ENCODE data around the gene ERVV-1.
A peak's percentile ranks its signal among the peaks of the same experiment; 100 is the strongest.

Gene ERVV-1

DNA sequence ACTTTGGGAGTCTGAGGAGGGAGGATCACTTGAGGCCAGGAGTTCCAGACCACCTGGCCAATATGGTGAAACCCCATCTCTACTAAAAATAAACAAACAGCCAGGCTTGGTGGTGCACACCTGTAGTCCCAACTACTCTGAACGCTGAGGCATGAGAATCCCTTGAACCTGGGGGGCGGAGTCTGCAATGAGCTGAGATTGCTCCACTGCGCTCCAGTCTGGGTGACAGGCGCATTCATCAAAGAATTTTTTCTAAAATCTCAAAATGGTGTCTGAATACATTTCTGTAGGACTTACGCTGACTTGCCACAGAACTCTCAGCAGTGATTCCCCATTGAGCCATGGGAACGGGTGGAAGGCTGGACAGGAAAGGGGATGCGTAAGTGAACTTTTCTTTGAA, 18.0 kb upstream of the ERVV-1 start:
- Histone ChIP-seq H3K36me3 (ENCODE audit: control insufficient read depth, insufficient read depth, low read length) (no peaks in the 10 kb centered on the region), H3K4me3 (ENCODE audit: low read depth, low read length) (no peak overlapping the region), H3K9ac (ENCODE audit: low read length) (no peak overlapping the region), H3K27ac (ENCODE audit: low read depth, low read length) (no peak overlapping the region), H3K27me3 (ENCODE audit: control insufficient read depth, insufficient read depth, low read length) (peaks cover 39% of the 10 kb centered on the region), H3K4me1 (ENCODE audit: control insufficient read depth, insufficient read depth, low read length) (peaks cover 6% of the 10 kb centered on the region), H3K9me3 (ENCODE audit: control insufficient read depth, insufficient read depth, low read depth, low read length) (peaks cover 14% of the 10 kb centered on the region; the same call in 1 of the 2 replicates)

DNA sequence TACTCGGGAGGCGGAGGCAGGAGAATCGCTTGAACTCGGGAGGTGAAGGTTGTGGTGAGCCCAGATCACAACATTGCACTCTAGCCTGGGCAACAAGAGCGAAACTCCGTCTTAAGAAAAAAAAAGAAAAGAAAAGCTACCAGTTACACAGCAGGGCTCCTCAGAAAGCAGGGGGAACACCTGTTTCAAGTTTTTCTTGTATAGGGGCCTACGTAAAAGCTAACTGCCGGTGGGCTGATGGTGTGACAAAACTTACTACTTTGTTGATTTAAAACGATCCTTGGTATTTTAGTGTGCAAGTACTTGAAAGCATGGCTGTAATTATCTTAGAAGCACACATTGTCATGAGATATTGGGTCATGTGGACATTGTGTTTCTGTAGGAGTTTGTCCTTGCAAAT, 15.7 kb upstream of the ERVV-1 start:
- Histone ChIP-seq H3K27me3 (ENCODE audit: control insufficient read depth, insufficient read depth, low read length) (peaks cover 26% of the 10 kb centered on the region; the same call in 1 of the 2 replicates), H3K36me3 (ENCODE audit: control insufficient read depth, insufficient read depth, low read length) (no peaks in the 10 kb centered on the region), H3K9ac (ENCODE audit: low read length) (no peak overlapping the region), H3K27ac (ENCODE audit: low read depth, low read length) (no peak overlapping the region), H3K4me1 (ENCODE audit: control insufficient read depth, insufficient read depth, low read length) (no peaks in the 10 kb centered on the region; the same call in 1 of the 2 replicates), H3K9me3 (ENCODE audit: control insufficient read depth, insufficient read depth, low read depth, low read length) (peaks cover 12% of the 10 kb centered on the region; the same call in 1 of the 2 replicates), H3K4me3 (ENCODE audit: low read depth, low read length) (peak overlapping the region; percentile 39; the same call in 1 of the 2 replicates)

DNA sequence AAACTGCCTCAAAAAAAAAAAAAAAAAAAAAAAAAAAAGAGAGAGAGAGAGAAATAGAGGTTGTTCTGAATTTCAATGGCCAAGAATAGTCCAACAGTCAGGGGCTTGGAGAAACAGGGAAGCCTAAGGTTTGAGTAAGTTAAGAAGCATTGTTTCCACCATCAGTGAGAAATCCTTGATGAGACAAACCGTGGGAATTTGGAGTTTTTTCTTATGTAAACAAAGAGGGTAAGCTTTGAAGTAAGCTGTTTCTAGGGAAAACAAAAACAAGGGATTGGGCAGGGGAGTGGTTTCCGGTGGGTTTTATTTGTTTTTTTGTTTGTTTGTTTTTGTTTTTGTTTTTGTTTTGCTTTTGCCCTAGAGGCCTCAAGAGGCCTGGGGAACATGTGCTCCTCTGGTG, 11.2 kb upstream of the ERVV-1 start:
- no peaks in the 10 kb centered on the region; the same call in 1 of the 2 replicates for H3K4me1 ChIP-seq (ENCODE audit: control insufficient read depth, insufficient read depth, low read length)
- no peak overlapping the region for H3K9ac ChIP-seq (ENCODE audit: low read length)
- H3K36me3 ChIP-seq (ENCODE audit: control insufficient read depth, insufficient read depth, low read length): no peaks in the 10 kb centered on the region
- H3K4me3 ChIP-seq (ENCODE audit: low read depth, low read length): no peak overlapping the region
- no peak overlapping the region for H3K27ac ChIP-seq (ENCODE audit: low read depth, low read length)
- peaks cover 17% of the 10 kb centered on the region; the same call in 1 of the 2 replicates for H3K27me3 ChIP-seq (ENCODE audit: control insufficient read depth, insufficient read depth, low read length)
- H3K9me3 ChIP-seq (ENCODE audit: control insufficient read depth, insufficient read depth, low read depth, low read length): peaks cover 10% of the 10 kb centered on the region; the same call in 1 of the 2 replicates

DNA sequence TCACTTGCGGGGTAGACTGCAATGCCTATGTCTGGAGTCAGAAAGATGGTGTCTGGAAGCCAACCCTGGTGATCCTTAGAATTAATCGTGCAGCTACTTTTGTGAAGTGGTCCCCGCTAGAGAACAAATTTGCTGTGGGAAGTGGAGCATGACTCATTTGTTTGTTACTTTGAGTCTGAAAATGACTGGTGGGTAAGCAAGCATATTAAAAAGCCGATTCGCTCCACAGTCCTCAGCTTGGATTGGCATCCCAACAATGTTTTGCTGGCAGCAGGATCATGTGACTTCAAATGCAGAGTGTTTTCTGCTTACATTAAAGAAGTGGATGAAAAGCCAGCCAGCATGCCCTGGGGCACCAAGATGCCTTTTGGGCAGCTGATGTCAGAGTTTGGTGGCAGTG, 9.5 kb upstream of the ERVV-1 start:
- no peaks in the 10 kb centered on the region for H3K4me1 ChIP-seq (ENCODE audit: control insufficient read depth, insufficient read depth, low read length)
- peaks cover 5% of the 10 kb centered on the region; the same call in 1 of the 2 replicates for H3K27me3 ChIP-seq (ENCODE audit: control insufficient read depth, insufficient read depth, low read length)
- no peak overlapping the region for H3K9ac ChIP-seq (ENCODE audit: low read length)
- no peak overlapping the region for H3K27ac ChIP-seq (ENCODE audit: low read depth, low read length)
- no peak overlapping the region for H3K4me3 ChIP-seq (ENCODE audit: low read depth, low read length)
- H3K9me3 ChIP-seq (ENCODE audit: control insufficient read depth, insufficient read depth, low read depth, low read length): peaks cover 10% of the 10 kb centered on the region; the same call in 1 of the 2 replicates
- no peaks in the 10 kb centered on the region for H3K36me3 ChIP-seq (ENCODE audit: control insufficient read depth, insufficient read depth, low read length)

DNA sequence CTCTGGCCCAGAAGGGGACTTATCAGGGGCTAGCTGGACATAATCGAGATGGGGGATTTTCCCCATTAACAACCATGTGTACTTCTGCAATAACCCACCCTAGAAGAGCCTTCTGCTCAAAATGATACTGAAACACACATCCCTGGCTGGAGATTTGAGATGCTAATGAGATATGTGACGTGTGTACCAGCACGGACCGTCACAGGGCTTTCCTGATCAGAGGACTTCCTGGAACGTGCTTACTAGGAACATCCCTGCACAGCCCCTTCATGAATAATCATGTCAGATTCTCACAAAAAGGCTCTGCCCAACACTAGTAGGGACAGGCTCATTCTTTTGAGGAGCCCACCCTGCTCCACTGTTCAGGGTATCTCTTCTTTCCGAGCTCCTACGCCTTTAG, 6.5 kb upstream of the ERVV-1 start:
- H3K9me3 ChIP-seq (ENCODE audit: control insufficient read depth, insufficient read depth, low read depth, low read length): peaks cover 12% of the 10 kb centered on the region; the same call in 1 of the 2 replicates
- H3K4me1 ChIP-seq (ENCODE audit: control insufficient read depth, insufficient read depth, low read length): no peaks in the 10 kb centered on the region
- H3K27me3 ChIP-seq (ENCODE audit: control insufficient read depth, insufficient read depth, low read length): no peaks in the 10 kb centered on the region
- no peak overlapping the region for H3K4me3 ChIP-seq (ENCODE audit: low read depth, low read length)
- no peak overlapping the region for H3K9ac ChIP-seq (ENCODE audit: low read length)
- no peaks in the 10 kb centered on the region for H3K36me3 ChIP-seq (ENCODE audit: control insufficient read depth, insufficient read depth, low read length)
- H3K27ac ChIP-seq (ENCODE audit: low read depth, low read length): no peak overlapping the region

DNA sequence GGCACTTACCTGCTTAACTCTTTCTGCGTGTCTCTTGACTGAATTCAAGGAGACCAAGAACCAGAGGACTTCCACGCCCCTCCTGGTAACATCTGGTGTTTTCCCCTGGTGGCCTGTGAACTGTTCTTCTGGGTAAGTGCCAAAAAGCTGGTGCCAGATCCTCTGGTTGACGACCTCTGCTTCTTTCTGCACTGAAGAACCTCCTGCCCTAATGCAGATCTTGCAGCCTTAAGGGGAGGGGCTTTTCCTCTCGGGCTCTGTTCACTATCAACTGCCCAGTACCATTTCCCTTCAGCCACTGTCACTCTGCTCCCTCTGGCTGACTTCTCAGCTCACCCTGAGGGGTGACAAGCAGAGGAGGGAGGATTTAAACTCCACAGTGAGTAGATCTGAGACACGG, 6.1 kb upstream of the ERVV-1 start:
- H3K9ac ChIP-seq (ENCODE audit: low read length): no peak overlapping the region
- H3K27me3 ChIP-seq (ENCODE audit: control insufficient read depth, insufficient read depth, low read length): no peaks in the 10 kb centered on the region
- no peaks in the 10 kb centered on the region for H3K36me3 ChIP-seq (ENCODE audit: control insufficient read depth, insufficient read depth, low read length)
- H3K4me1 ChIP-seq (ENCODE audit: control insufficient read depth, insufficient read depth, low read length): no peaks in the 10 kb centered on the region
- H3K9me3 ChIP-seq (ENCODE audit: control insufficient read depth, insufficient read depth, low read depth, low read length): peaks cover 12% of the 10 kb centered on the region; the same call in 1 of the 2 replicates
- no peak overlapping the region for H3K4me3 ChIP-seq (ENCODE audit: low read depth, low read length)
- no peak overlapping the region for H3K27ac ChIP-seq (ENCODE audit: low read depth, low read length)

DNA sequence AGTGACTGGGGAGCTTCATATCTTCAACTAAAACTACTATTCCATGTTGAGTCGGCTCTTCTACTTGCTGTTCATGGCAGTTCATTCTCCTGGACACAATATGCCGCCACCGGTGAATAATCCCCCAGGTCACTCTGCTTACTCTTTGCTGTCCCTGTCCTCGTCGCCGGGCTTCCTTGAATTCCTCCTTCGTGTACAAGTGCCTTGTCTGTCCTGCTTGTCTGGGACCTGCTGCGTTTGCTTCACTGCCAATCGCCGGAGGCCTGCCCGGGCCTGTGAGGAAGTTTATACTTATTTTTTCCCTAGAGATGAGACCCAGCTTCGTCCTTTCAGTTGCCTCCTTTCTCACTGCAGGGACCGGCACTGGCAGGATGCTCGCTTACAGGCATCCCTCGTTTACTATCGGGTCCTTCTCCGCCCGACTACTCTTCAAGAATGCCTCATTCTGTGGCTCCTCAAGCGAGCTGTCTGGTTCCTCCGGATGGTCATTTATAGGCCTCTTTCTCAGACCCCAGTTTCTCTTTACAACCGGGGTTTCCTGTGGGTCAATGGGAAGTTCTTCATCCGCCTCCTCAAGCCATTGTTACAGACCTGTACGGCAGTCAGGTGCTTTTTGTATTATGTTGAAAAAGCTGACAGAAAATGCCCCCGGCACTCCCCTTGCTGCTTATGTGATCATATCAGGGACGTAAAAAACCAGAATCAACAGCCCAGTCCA, 5.5 kb upstream of the ERVV-1 start:
- H3K9me3 ChIP-seq (ENCODE audit: control insufficient read depth, insufficient read depth, low read depth, low read length): peaks cover 12% of the 10 kb centered on the region; the same call in 1 of the 2 replicates
- no peak overlapping the region for H3K9ac ChIP-seq (ENCODE audit: low read length)
- H3K4me3 ChIP-seq (ENCODE audit: low read depth, low read length): no peak overlapping the region
- H3K4me1 ChIP-seq (ENCODE audit: control insufficient read depth, insufficient read depth, low read length): no peaks in the 10 kb centered on the region
- H3K27me3 ChIP-seq (ENCODE audit: control insufficient read depth, insufficient read depth, low read length): no peaks in the 10 kb centered on the region
- no peak overlapping the region for H3K27ac ChIP-seq (ENCODE audit: low read depth, low read length)
- no peaks in the 10 kb centered on the region for H3K36me3 ChIP-seq (ENCODE audit: control insufficient read depth, insufficient read depth, low read length)

DNA sequence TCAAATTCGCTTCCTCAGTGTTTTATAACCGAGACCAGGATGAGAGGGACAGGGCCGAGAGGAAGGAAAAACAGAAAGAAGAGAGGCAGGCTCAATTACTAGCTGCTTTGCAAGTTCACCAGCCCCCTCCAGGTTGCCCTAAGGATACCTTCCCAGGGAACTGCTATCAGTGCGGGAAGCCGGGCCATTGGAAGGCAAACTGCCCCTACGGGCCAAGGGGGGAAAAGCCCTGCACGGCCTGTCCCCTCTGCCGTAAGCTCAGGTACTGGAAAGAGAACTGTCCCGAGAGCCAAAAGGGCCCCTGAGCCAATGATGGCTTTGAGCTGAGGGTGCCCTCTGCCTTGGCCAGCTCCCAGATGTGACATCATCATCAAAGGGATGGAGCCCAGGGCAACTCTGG, 3.2 kb upstream of the ERVV-1 start:
- Histone ChIP-seq H3K27ac (ENCODE audit: low read depth, low read length) (no peak overlapping the region), H3K27me3 (ENCODE audit: control insufficient read depth, insufficient read depth, low read length) (no peaks in the 10 kb centered on the region), H3K4me1 (ENCODE audit: control insufficient read depth, insufficient read depth, low read length) (no peaks in the 10 kb centered on the region), H3K9ac (ENCODE audit: low read length) (no peak overlapping the region), H3K9me3 (ENCODE audit: control insufficient read depth, insufficient read depth, low read depth, low read length) (peaks cover 11% of the 10 kb centered on the region; the same call in 1 of the 2 replicates), H3K4me3 (ENCODE audit: low read depth, low read length) (no peak overlapping the region), H3K36me3 (ENCODE audit: control insufficient read depth, insufficient read depth, low read length) (no peaks in the 10 kb centered on the region)

DNA sequence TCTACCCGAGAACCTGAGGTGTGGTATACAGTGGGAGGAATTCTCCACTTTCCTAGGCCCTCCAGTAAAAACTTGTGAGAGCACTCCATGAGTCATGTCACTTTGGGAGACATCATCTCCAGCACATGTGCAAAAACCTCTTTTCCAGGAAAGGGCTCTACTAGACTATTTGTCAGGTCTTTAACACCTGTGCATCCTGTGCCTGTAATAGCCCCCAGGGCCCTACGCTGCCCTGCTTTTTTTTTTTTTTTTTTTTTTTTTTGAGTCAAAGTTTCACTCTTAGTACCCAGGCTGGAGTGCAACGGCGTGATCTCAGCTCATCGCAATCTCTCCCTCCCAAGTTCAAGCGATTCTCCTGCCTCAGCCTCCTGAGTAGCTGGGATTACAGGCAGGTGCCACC, 1.7 kb upstream of the ERVV-1 start:
- Histone ChIP-seq H3K9me3 (ENCODE audit: control insufficient read depth, insufficient read depth, low read depth, low read length) (peaks cover 13% of the 10 kb centered on the region; the same call in 1 of the 2 replicates), H3K4me3 (ENCODE audit: low read depth, low read length) (no peak overlapping the region), H3K27me3 (ENCODE audit: control insufficient read depth, insufficient read depth, low read length) (no peaks in the 10 kb centered on the region), H3K9ac (ENCODE audit: low read length) (no peak overlapping the region), H3K4me1 (ENCODE audit: control insufficient read depth, insufficient read depth, low read length) (no peaks in the 10 kb centered on the region), H3K27ac (ENCODE audit: low read depth, low read length) (no peak overlapping the region), H3K36me3 (ENCODE audit: control insufficient read depth, insufficient read depth, low read length) (no peaks in the 10 kb centered on the region)

DNA sequence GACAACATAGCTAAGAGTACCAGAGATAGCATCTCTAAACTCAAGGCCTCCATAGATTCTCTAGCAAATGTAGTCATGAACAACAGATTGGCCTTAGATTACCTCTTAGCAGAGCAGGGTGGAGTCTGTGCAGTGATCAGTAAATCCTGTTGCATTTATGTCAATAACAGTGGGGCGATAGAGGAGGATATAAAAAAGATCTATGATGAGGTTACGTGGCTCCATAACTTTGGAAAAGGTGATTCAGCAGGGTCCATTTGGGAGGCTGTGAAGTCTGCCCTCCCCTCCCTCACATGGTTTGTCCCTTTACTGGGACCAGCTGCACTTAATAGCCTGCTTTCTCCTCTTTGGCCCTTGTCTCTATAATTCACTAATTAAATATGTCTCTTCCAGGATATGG, 1.4 kb downstream of the ERVV-1 start:
- Histone ChIP-seq H3K4me3 (ENCODE audit: low read depth, low read length) (no peak overlapping the region), H3K4me1 (ENCODE audit: control insufficient read depth, insufficient read depth, low read length) (no peaks in the 10 kb centered on the region), H3K9me3 (ENCODE audit: control insufficient read depth, insufficient read depth, low read depth, low read length) (peaks cover 5% of the 10 kb centered on the region; the same call in 1 of the 2 replicates), H3K9ac (ENCODE audit: low read length) (no peak overlapping the region), H3K27me3 (ENCODE audit: control insufficient read depth, insufficient read depth, low read length) (no peaks in the 10 kb centered on the region), H3K36me3 (ENCODE audit: control insufficient read depth, insufficient read depth, low read length) (no peaks in the 10 kb centered on the region), H3K27ac (ENCODE audit: low read depth, low read length) (no peak overlapping the region)

DNA sequence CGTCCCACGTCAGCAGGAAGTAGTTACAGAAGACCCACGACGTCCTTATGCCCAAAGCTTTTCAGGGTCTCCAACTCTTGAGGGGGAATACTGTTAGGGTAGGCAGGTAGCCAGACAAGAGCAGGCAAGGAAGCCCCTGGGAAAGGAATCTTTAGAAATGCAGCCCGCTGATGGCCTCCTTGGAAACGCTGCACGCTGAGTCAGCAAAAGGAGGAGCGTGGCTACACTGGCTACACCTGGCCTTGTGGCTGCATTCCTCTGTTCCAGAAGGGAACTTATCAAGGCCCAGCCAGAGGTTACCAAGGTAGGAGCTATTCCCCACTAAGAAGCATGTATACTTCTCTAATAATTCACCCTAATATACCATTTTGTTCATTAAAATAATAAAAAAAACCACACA, 2.0 kb downstream of the ERVV-1 start:
- peaks cover 5% of the 10 kb centered on the region; the same call in 1 of the 2 replicates for H3K9me3 ChIP-seq (ENCODE audit: control insufficient read depth, insufficient read depth, low read depth, low read length)
- no peak overlapping the region for H3K4me3 ChIP-seq (ENCODE audit: low read depth, low read length)
- no peak overlapping the region for H3K9ac ChIP-seq (ENCODE audit: low read length)
- H3K27me3 ChIP-seq (ENCODE audit: control insufficient read depth, insufficient read depth, low read length): no peaks in the 10 kb centered on the region
- H3K4me1 ChIP-seq (ENCODE audit: control insufficient read depth, insufficient read depth, low read length): no peaks in the 10 kb centered on the region
- H3K36me3 ChIP-seq (ENCODE audit: control insufficient read depth, insufficient read depth, low read length): no peaks in the 10 kb centered on the region
- H3K27ac ChIP-seq (ENCODE audit: low read depth, low read length): no peak overlapping the region
